ENCODE measurements around the gene MICAL3.

- no peak for TF ChIP-seq ZNF655 (CRISPR knock-in tag; IDR thresholded peaks at IDR 0.05)
- no peak for TF ChIP-seq HDAC6 (IDR thresholded peaks at IDR 0.05; ENCODE audit: low read depth, low read length)
- no peak for TF ChIP-seq CBX2 (IDR thresholded peaks at IDR 0.05; ENCODE audit: insufficient read depth, low read length, poor library complexity, severe bottlenecking)
- no peak for TF ChIP-seq E2F4 (CRISPR knock-in tag; IDR thresholded peaks at IDR 0.05; ENCODE audit: low read depth)
- TF ChIP-seq DMBX1 (CRISPR knock-in tag; IDR thresholded peaks at IDR 0.05; ENCODE audit: borderline replicate concordance): no peak
- TF ChIP-seq E2F1 (CRISPR knock-in tag; IDR thresholded peaks at IDR 0.05): no peak
- TF ChIP-seq NFE2L1 (tag; IDR thresholded peaks at IDR 0.05; ENCODE audit: borderline replicate concordance, low read depth): no peak
- no peak for TF ChIP-seq EZH2 (IDR thresholded peaks at IDR 0.05; ENCODE audit: borderline replicate concordance, low read depth, low read length)
- no peak for TF ChIP-seq HNRNPLL (IDR thresholded peaks at IDR 0.05; ENCODE audit: low read depth, low read length, poor library complexity, severe bottlenecking)
- TF ChIP-seq POLR2A (conservative IDR thresholded peaks at IDR 0.05): no peak
- no peak for TF ChIP-seq NBN (IDR thresholded peaks at IDR 0.05; ENCODE audit: low read depth)
- no peak for TF ChIP-seq U2AF2 (optimal IDR thresholded peaks at IDR 0.05; ENCODE audit: low read depth, low read length)
- no peak for TF ChIP-seq CTCF (IDR thresholded peaks at IDR 0.05 in 2 of 3, conservative IDR thresholded peaks at IDR 0.05 in 1 of 3; ENCODE audit: insufficient read depth in 2 of 3, low read depth in 1 of 3, low read length in 3 of 3)
- TF ChIP-seq ZMIZ1 (IDR thresholded peaks at IDR 0.05; ENCODE audit: low read depth in 2 of 2, low read length in 2 of 2): no peak
Observed at GRCh38 chr22:17738386-17739128, 285.8 kb downstream of the MICAL3 start.

Measured in K562 (cell line).